Measurements from ENCODE around the gene LYSMD2. TPM values are rescaled to one million over a fixed set of nuclear protein-coding genes. Genes with fewer than 3 reads are reported as not detected.

LYSMD2 gene
- total RNA-seq, 1 experiment from 2014 or later: 6.0 TPM

GRCh38 chr15:51677452-51677851, 60.0 kb downstream of the LYSMD2 start:
- H3K4me2 ChIP-seq (ENCODE audit: low read length): no peak overlapping the region
- no peaks in the 10 kb centered on the region for H3K9me2 ChIP-seq (replicated peaks; ENCODE audit: low read length)
- DNase-seq (no peak), ATAC-seq (no peak)
- H3K27ac ChIP-seq (ENCODE audit: low read length): no peak overlapping the region
- no peaks in the 10 kb centered on the region for H3F3A ChIP-seq (ENCODE audit: low read length, unreplicated experiment)
- intact Hi-C loops (cut with micrococcal nuclease): no loop called here
- no peaks in the 10 kb centered on the region for H3K4me1 ChIP-seq (ENCODE audit: insufficient read depth, low read length)
- H3K27me3 ChIP-seq (ENCODE audit: low read length): 0 out of 2 replicates have a peak, but pooled peaks cover 8% of the 10 kb centered on the region
- TF ChIP-seq EZH2 (IDR thresholded peaks at IDR 0.05; ENCODE audit: low read length, unreplicated experiment) (no peak), EZH2phosphoT487 (IDR thresholded peaks at IDR 0.05; ENCODE audit: borderline replicate concordance, low read length) (no peak), CTCF (conservative IDR thresholded peaks at IDR 0.05; ENCODE audit: low read depth, low read length) (no peak)
- ChIA-PET POLR2A (ENCODE audit: unreplicated experiment) (no interaction called here), CTCF (no interaction called here)
- no peak overlapping the region for H3K9ac ChIP-seq (ENCODE audit: low read length)
- no peaks in the 10 kb centered on the region for H3K9me3 ChIP-seq (ENCODE audit: low read length)
- no peaks in the 10 kb centered on the region for H3K36me3 ChIP-seq (ENCODE audit: low read depth, low read length)
- no peak overlapping the region for H3K4me3 ChIP-seq (ENCODE audit: low read length)
- no peaks in the 10 kb centered on the region for H4K20me1 ChIP-seq (ENCODE audit: low read length)
- H2AFZ ChIP-seq (ENCODE audit: low read length): no peak overlapping the region
- no TSS peak for BruUV-seq (replicated peaks)
- no peaks in the 10 kb centered on the region for H3K79me2 ChIP-seq (ENCODE audit: low read length)

GRCh38 chr15:51677021-51677420, 60.4 kb downstream of the LYSMD2 start:
- Histone ChIP-seq H3K9me3 (ENCODE audit: low read length) (no peaks in the 10 kb centered on the region), H3K79me2 (ENCODE audit: low read length) (no peaks in the 10 kb centered on the region), H3F3A (ENCODE audit: low read length, unreplicated experiment) (no peaks in the 10 kb centered on the region), H3K4me2 (ENCODE audit: low read length) (no peak overlapping the region), H3K36me3 (ENCODE audit: low read depth, low read length) (no peaks in the 10 kb centered on the region), H3K9me2 (replicated peaks; ENCODE audit: low read length) (no peaks in the 10 kb centered on the region), H3K9ac (ENCODE audit: low read length) (no peak overlapping the region), H3K4me1 (ENCODE audit: insufficient read depth, low read length) (no peaks in the 10 kb centered on the region), H2AFZ (ENCODE audit: low read length) (no peak overlapping the region), H3K27me3 (ENCODE audit: low read length) (0 out of 2 replicates have a peak, but pooled peaks cover 8% of the 10 kb centered on the region), H3K4me3 (ENCODE audit: low read length) (no peak overlapping the region), H4K20me1 (ENCODE audit: low read length) (no peaks in the 10 kb centered on the region), H3K27ac (ENCODE audit: low read length) (no peak overlapping the region)
- ATAC-seq (no peak), DNase-seq (no peak)
- ChIA-PET CTCF (no interaction called here), POLR2A (ENCODE audit: unreplicated experiment) (no interaction called here)
- TF ChIP-seq EZH2phosphoT487 (IDR thresholded peaks at IDR 0.05; ENCODE audit: borderline replicate concordance, low read length): no peak
- no peak for TF ChIP-seq CTCF (conservative IDR thresholded peaks at IDR 0.05; ENCODE audit: low read depth, low read length)
- TF ChIP-seq EZH2 (IDR thresholded peaks at IDR 0.05; ENCODE audit: low read length, unreplicated experiment): no peak
- no TSS peak for BruUV-seq (replicated peaks)
- intact Hi-C loops (cut with micrococcal nuclease): no loop called here

- no peak for DNase-seq
- BruUV-seq (replicated peaks): no TSS peak
- POLR2A ChIA-PET (ENCODE audit: unreplicated experiment): no interaction called here
- H3K36me3 ChIP-seq (ENCODE audit: low read depth, low read length): no peaks in the 10 kb centered on the region
- no peaks in the 10 kb centered on the region for H3F3A ChIP-seq (ENCODE audit: low read length, unreplicated experiment)
- intact Hi-C loops (cut with micrococcal nuclease): no loop called here
- no peak overlapping the region for H3K4me2 ChIP-seq (ENCODE audit: low read length)
- no peaks in the 10 kb centered on the region for H3K9me3 ChIP-seq (ENCODE audit: low read length)
- H3K27ac ChIP-seq (ENCODE audit: low read length): no peak overlapping the region
- CTCF ChIA-PET: no interaction called here
- H3K4me3 ChIP-seq (ENCODE audit: low read length): no peak overlapping the region
- no peaks in the 10 kb centered on the region for H3K27me3 ChIP-seq (ENCODE audit: low read length)
- TF ChIP-seq EZH2 (IDR thresholded peaks at IDR 0.05; ENCODE audit: low read length, unreplicated experiment) (no peak), CTCF (conservative IDR thresholded peaks at IDR 0.05; ENCODE audit: low read depth, low read length) (no peak), EZH2phosphoT487 (IDR thresholded peaks at IDR 0.05; ENCODE audit: borderline replicate concordance, low read length) (no peak)
- H3K9ac ChIP-seq (ENCODE audit: low read length): no peak overlapping the region
- no peaks in the 10 kb centered on the region for H4K20me1 ChIP-seq (ENCODE audit: low read length)
- H3K79me2 ChIP-seq (ENCODE audit: low read length): no peaks in the 10 kb centered on the region
- ATAC-seq: no peak
- no peak overlapping the region for H2AFZ ChIP-seq (ENCODE audit: low read length)
- H3K9me2 ChIP-seq (replicated peaks; ENCODE audit: low read length): no peaks in the 10 kb centered on the region
- H3K4me1 ChIP-seq (ENCODE audit: insufficient read depth, low read length): no peaks in the 10 kb centered on the region
Measured at GRCh38 chr15:51675234-51675633, 62.2 kb downstream of the LYSMD2 start.

Other genes with a start within 250 kb of the LYSMD2 start
- gene DMXL2, start 114.9 kb downstream of the LYSMD2 start, total RNA-seq (2014; rRNA removed): 10.9 and 11.1 TPM in 2 replicates
- gene SCG3, start 56.2 kb downstream of the LYSMD2 start, total RNA-seq (2014; rRNA removed): not detected in 2 replicates
- 0.95 and 1.4 TPM in 2 replicates for gene TMOD2, start 13.9 kb upstream of the LYSMD2 start, total RNA-seq (2014; rRNA removed)
- gene TMOD3, start 92.0 kb upstream of the LYSMD2 start, total RNA-seq (2014; rRNA removed): 35.5 and 43.9 TPM in 2 replicates
- 24.1 and 32.4 TPM in 2 replicates for gene LEO1, start 234.1 kb upstream of the LYSMD2 start, total RNA-seq (2014; rRNA removed)